Astrocyte (in vitro differentiated cells and primary cell): Measurements from ENCODE around the gene CSNK1A1. TPM values are rescaled to one million over a fixed set of nuclear protein-coding genes. Genes with fewer than 3 reads are reported as not detected.
"Not testable (repeated sequence)": the region's sequence is repeated elsewhere in the genome, so short reads cannot be mapped to it uniquely, and the experiment has no call there.

Source experiments
- DNase-seq: peaks from one replicate; pipeline ENCODE4 v3.0.0-alpha.2; 2010; ENCODE audit warnings: low read depth
- FAIRE-seq: peaks from 2 replicates; lab custom pipeline; 2011; peaks lifted over from hg19 to GRCh38; lab: Jason Lieb, UNC
- H2AFZ ChIP-seq: 2 replicates; pipeline ENCODE4 v1.6.0; 2012; ENCODE audit warnings: low read depth, low read length, inconsistent platforms
- H3K27ac ChIP-seq: 2 replicates; pipeline ENCODE4 v1.5.1; 2011; ENCODE audit warnings: low read depth, low read length, inconsistent platforms
- H3K27me3 ChIP-seq: 2 replicates; pipeline ENCODE4 v1.6.0; 2011; ENCODE audit warnings: low read length, inconsistent platforms; ENCODE audit not compliant: insufficient read depth
- H3K36me3 ChIP-seq: 2 replicates; pipeline ENCODE4 v1.5.1; 2011; ENCODE audit warnings: low read length, inconsistent platforms; ENCODE audit not compliant: insufficient read depth
- H3K4me1 ChIP-seq: 2 replicates; pipeline ENCODE4 v1.5.1; 2011; ENCODE audit warnings: low read length, inconsistent platforms; ENCODE audit not compliant: insufficient read depth
- H3K4me2 ChIP-seq: 2 replicates; pipeline ENCODE4 v1.6.0; 2012; ENCODE audit warnings: low read length, inconsistent platforms
- H3K4me3 ChIP-seq: 2 replicates; pipeline ENCODE4 v1.5.1; 2011; ENCODE audit warnings: low read depth, mild to moderate bottlenecking, low read length, inconsistent platforms; ENCODE audit not compliant: insufficient read depth
- H3K79me2 ChIP-seq: 2 replicates; pipeline ENCODE4 v1.6.0; 2012; ENCODE audit warnings: mild to moderate bottlenecking, low read length, inconsistent platforms; ENCODE audit not compliant: insufficient read depth
- H3K9ac ChIP-seq: 2 replicates; pipeline ENCODE4 v1.6.0; 2012; ENCODE audit warnings: mild to moderate bottlenecking, low read length, inconsistent platforms
- H3K9me3 ChIP-seq: 2 replicates; pipeline ENCODE4 v1.5.1; 2012; ENCODE audit warnings: low read depth, mild to moderate bottlenecking, low read length, inconsistent platforms; ENCODE audit not compliant: insufficient read depth
- H4K20me1 ChIP-seq: 2 replicates; pipeline ENCODE4 v1.6.0; 2012; ENCODE audit warnings: low read length, inconsistent platforms; ENCODE audit not compliant: insufficient read depth
- H3K27ac Mint-ChIP-seq: one replicate; pipeline ENCODE4 v1.8.0; 2021; ENCODE audit warnings: mild to moderate bottlenecking, mixed read lengths; ENCODE audit not compliant: unreplicated experiment
- H3K27me3 Mint-ChIP-seq: one replicate; pipeline ENCODE4 v1.8.0; 2021; ENCODE audit warnings: low read depth, mixed read lengths; ENCODE audit not compliant: unreplicated experiment
- H3K36me3 Mint-ChIP-seq: one replicate; pipeline ENCODE4 v1.8.0; 2021; ENCODE audit warnings: low read depth, mixed read lengths; ENCODE audit not compliant: unreplicated experiment
- H3K4me1 Mint-ChIP-seq: one replicate; pipeline ENCODE4 v1.8.0; 2021; ENCODE audit warnings: low read depth, mixed read lengths; ENCODE audit not compliant: unreplicated experiment
- H3K4me3 Mint-ChIP-seq: one replicate; pipeline ENCODE4 v1.8.0; 2021; ENCODE audit warnings: mild to moderate bottlenecking, moderate library complexity, mixed read lengths; ENCODE audit not compliant: unreplicated experiment
- H3K9me3 Mint-ChIP-seq: one replicate; pipeline ENCODE4 v1.8.0; 2021; ENCODE audit warnings: mild to moderate bottlenecking, mixed read lengths; ENCODE audit not compliant: unreplicated experiment
- EZH2 ChIP-seq: IDR thresholded peaks from 2 replicates; pipeline ENCODE4 v1.6.1; 2012; ENCODE audit warnings: mild to moderate bottlenecking, low read length, inconsistent platforms; ENCODE audit not compliant: insufficient read depth
- total RNA-seq: library from RNA; stranded (reverse); gene quantifications from 2 replicates; pipeline ENCODE4 v1.2.1, GENCODE V29; 2021
- TF ChIP-seq, protein P1 (sequence below): IDR thresholded peaks from 2 replicates; pipeline ENCODE4 v1.5.1; 2011; ENCODE audit warnings: low read depth, mild to moderate bottlenecking, inconsistent platforms, low read length, moderate library complexity; ENCODE audit not compliant: insufficient read depth

The CSNK1A1 gene
- total RNA-seq, 1 donor from 2014 or later = 384 TPM

DNA sequence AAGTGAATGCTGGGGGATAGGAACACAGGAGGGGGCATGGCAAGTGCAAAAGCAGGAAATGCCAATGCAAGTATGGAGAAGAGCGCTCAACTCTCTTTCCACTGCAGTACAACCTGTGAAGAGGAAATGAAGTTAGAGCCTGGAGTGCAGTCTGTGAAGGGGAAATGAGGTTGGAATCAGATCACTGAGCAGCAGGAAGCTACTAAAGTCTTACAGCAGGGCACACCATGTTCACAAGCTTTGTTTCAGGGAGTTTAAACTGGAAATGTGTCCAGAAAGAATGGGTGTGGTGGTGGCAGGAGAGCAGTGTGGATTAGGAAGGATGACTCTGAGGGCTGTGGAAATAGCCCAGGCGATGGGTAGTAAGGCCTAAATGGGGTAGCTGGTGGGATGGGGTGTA is 45.5 kb upstream of the CSNK1A1 start:
- no peak overlapping the region for H3K4me2 ChIP-seq
- H3K4me1 ChIP-seq = no peaks in the 10 kb centered on the region
- no peaks in the 10 kb centered on the region for H3K27me3 ChIP-seq
- H3K27ac Mint-ChIP-seq = no peak overlapping the region
- no peak overlapping the region for H3K27ac ChIP-seq
- no peak overlapping the region for H3K9ac ChIP-seq
- H4K20me1 ChIP-seq = no peaks in the 10 kb centered on the region
- H3K36me3 Mint-ChIP-seq = no peaks in the 10 kb centered on the region
- FAIRE-seq (no peak), DNase-seq (no peak)
- H3K9me3 ChIP-seq = no peaks in the 10 kb centered on the region
- no peak overlapping the region for H3K4me3 ChIP-seq
- H3K27me3 Mint-ChIP-seq = no peaks in the 10 kb centered on the region
- H3K36me3 ChIP-seq = no peaks in the 10 kb centered on the region
- no peaks in the 10 kb centered on the region for H3K79me2 ChIP-seq
- H3K4me1 Mint-ChIP-seq = peaks cover 5% of the 10 kb centered on the region
- no peak overlapping the region for H2AFZ ChIP-seq
- peaks cover under 1% of the 10 kb centered on the region for H3K9me3 Mint-ChIP-seq
- H3K4me3 Mint-ChIP-seq = no peak overlapping the region
- TF ChIP-seq EZH2 = no peak
- TF ChIP-seq, protein P1, sequence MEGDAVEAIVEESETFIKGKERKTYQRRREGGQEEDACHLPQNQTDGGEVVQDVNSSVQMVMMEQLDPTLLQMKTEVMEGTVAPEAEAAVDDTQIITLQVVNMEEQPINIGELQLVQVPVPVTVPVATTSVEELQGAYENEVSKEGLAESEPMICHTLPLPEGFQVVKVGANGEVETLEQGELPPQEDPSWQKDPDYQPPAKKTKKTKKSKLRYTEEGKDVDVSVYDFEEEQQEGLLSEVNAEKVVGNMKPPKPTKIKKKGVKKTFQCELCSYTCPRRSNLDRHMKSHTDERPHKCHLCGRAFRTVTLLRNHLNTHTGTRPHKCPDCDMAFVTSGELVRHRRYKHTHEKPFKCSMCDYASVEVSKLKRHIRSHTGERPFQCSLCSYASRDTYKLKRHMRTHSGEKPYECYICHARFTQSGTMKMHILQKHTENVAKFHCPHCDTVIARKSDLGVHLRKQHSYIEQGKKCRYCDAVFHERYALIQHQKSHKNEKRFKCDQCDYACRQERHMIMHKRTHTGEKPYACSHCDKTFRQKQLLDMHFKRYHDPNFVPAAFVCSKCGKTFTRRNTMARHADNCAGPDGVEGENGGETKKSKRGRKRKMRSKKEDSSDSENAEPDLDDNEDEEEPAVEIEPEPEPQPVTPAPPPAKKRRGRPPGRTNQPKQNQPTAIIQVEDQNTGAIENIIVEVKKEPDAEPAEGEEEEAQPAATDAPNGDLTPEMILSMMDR = no peak

DNA sequence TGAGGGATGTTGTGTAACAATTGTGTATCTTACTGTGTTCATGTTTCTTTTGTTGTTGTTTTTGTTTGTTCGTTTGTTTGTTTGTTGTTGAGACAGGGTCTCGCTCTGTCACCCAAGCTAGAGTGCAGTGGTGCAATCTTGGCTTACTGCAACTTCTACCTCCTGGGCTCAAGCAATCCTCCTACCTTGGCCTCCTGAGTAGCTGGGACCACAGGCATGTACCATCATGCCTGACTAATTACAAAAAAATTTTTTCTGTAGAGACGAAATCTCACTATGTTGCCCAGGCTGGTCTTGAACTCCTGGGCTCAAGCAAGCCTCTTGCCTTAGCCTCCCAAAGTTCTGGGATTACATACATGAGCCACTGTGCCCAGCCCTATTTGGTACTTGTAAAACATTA is 43.9 kb upstream of the CSNK1A1 start:
- H3K4me1 Mint-ChIP-seq, H3K9ac ChIP-seq, H3K9me3 Mint-ChIP-seq, H3K27me3 Mint-ChIP-seq, H3K9me3 ChIP-seq, FAIRE-seq, H2AFZ ChIP-seq, H3K27me3 ChIP-seq, H3K27ac ChIP-seq, H3K36me3 Mint-ChIP-seq, H3K4me3 Mint-ChIP-seq, H3K4me1 ChIP-seq, H3K4me2 ChIP-seq, H3K4me3 ChIP-seq, H3K36me3 ChIP-seq, H3K79me2 ChIP-seq, H3K27ac Mint-ChIP-seq, H4K20me1 ChIP-seq, DNase-seq: not testable (repeated sequence)

DNA sequence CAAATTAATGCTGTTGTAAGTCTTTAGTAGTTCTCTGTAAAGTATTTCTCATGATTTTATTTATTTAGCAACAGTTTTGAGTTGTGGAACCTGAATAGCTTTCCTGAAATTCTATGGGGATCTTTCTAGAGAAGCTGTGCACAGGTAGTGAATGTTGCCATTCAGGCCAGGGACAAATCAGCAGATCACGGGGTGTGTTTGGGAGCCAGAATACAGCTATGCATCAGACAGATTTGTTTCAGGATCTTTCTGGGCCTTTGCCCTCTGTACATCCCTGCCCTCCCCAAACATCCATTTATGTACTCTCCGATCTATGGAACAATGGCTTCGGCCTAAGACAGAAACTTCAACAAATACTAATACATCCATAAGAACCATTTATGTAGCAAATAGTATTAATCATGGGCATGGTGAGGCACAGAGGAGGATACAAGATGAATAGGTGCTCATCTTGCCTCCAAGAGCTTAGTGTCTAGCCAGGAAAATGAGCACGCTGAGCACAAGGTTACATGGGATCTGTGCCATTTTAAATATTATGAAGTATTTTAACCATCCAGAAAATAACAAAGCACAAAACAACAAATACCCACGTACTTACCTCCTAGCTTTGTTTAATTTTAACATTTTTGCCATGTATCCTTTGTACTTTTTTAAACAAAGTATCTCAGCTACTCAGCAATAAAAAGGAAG is 43.1 kb upstream of the CSNK1A1 start:
- H3K27me3 ChIP-seq = no peaks in the 10 kb centered on the region
- H3K36me3 Mint-ChIP-seq = no peaks in the 10 kb centered on the region
- no peak for DNase-seq
- H4K20me1 ChIP-seq = no peaks in the 10 kb centered on the region
- no peak overlapping the region for H3K4me3 ChIP-seq
- no peaks in the 10 kb centered on the region for H3K9me3 Mint-ChIP-seq
- H3K4me3 Mint-ChIP-seq = no peak overlapping the region
- H3K27me3 Mint-ChIP-seq = no peaks in the 10 kb centered on the region
- no peak overlapping the region for H2AFZ ChIP-seq
- H3K4me1 ChIP-seq = no peaks in the 10 kb centered on the region
- H3K79me2 ChIP-seq = no peaks in the 10 kb centered on the region
- H3K4me2 ChIP-seq = no peak overlapping the region
- H3K36me3 ChIP-seq = no peaks in the 10 kb centered on the region
- FAIRE-seq = no peak
- no peak for TF ChIP-seq EZH2
- TF ChIP-seq, protein P1 = no peak
- H3K27ac ChIP-seq = no peak overlapping the region
- H3K27ac Mint-ChIP-seq = no peak overlapping the region
- no peak overlapping the region for H3K9ac ChIP-seq
- no peaks in the 10 kb centered on the region for H3K9me3 ChIP-seq
- H3K4me1 Mint-ChIP-seq = peaks cover 5% of the 10 kb centered on the region
